Upper lobe of left lung (tissue), 6 donors: Measurements from ENCODE around the gene WSB1. TPM values are rescaled to one million over a fixed set of nuclear protein-coding genes. Genes with fewer than 3 reads are reported as not detected.

Source experiments
- ATAC-seq, 2 donors: fragments of 200-7000 bp; cut with Tn5 transposase; one replicate each; pipeline ENCODE4 v1.9.1; 2022; ENCODE audit warnings: mild to moderate bottlenecking in 2 of 2, moderate library complexity in 2 of 2; ENCODE audit not compliant: low FRiP score in 2 of 2
- DNase-seq, 2 donors: peaks; one replicate each; pipeline ENCODE4 v3.0.0-alpha.2; 2019 to 2020
- H3K27ac ChIP-seq, 4 donors: fragments of 200-600 bp; sonication (generic); one replicate each; pipeline ENCODE4 v1.5.1; 2016 to 2019
- H3K27me3 ChIP-seq, 4 donors: fragments of 200-600 bp; sonication (generic); one replicate each; pipeline ENCODE4 v1.5.1; 2017 to 2019
- H3K36me3 ChIP-seq, 4 donors: fragments of 200-600 bp; sonication (generic); one replicate each; pipeline ENCODE4 v1.5.1; 2016 to 2019
- H3K4me1 ChIP-seq, 4 donors: fragments of 200-600 bp; sonication (generic); one replicate each; pipeline ENCODE4 v1.5.1; 2018 to 2019
- H3K4me3 ChIP-seq, 4 donors: fragments of 200-600 bp; sonication (generic); one replicate each; pipeline ENCODE4 v1.5.1; 2017 to 2019; ENCODE audit warnings: mild to moderate bottlenecking in 2 of 4, moderate library complexity in 1 of 4
- H3K9me3 ChIP-seq, 4 donors: fragments of 200-600 bp; sonication (generic); one replicate each; pipeline ENCODE4 v1.5.1; 2018 to 2019
- CTCF ChIP-seq, 6 experiments: fragments of 450-650 bp in 4 of 6; fragments of 200-600 bp in 2 of 6; sonication (generic) in 2 of 6; IDR thresholded peaks; one replicate each; pipeline ENCODE4 v1.5.1; 2016 to 2019; ENCODE audit warnings: antibody characterized with exemption in 6 of 6
- EP300 ChIP-seq, 4 donors: sonication (generic); formaldehyde crosslinking; IDR thresholded peaks; one replicate each; pipeline ENCODE4 v1.5.1; 2017; ENCODE audit warnings: antibody characterized with exemption in 4 of 4, control low read depth in 2 of 4
- POLR2A ChIP-seq, 4 donors: fragments of 450-650 bp; IDR thresholded peaks; one replicate each; pipeline ENCODE4 v1.5.1; 2016 to 2017; ENCODE audit warnings: antibody characterized with exemption in 4 of 4, mild to moderate bottlenecking in 2 of 4
- POLR2AphosphoS5 ChIP-seq, 2 donors: sonication (generic); formaldehyde crosslinking; IDR thresholded peaks; one replicate each; pipeline ENCODE4 v1.5.1; 2017; ENCODE audit warnings: antibody characterized with exemption in 2 of 2
- WGBS, 2 donors: methylation state at CpG; one replicate each; pipeline ENCODE4 v1.1.5; 2017 to 2018; 5-methylcytosine and 5-hydroxymethylcytosine counted together
- small RNA-seq, 4 donors: library from RNA; depleted of rRNA; stranded (forward); fragments of <200 nt; gene quantifications; one replicate each; pipeline ENCODE3, GENCODE V24; 2016
- total RNA-seq, 6 donors: library from RNA; depleted of rRNA in 4 of 6; stranded (reverse); fragments of >200 nt in 4 of 6; gene quantifications; one replicate each; pipeline versions ENCODE4 v1.1.0 to v1.2.1, GENCODE V29; 2016 to 2021
- donor health status: DM: no; HTN: no; CAD: no; lungs with moderate emphysema.
- donor health status: DM: no; HTN: yes; CAD: no; lungs with severe emphysema.

The WSB1 gene
- total RNA-seq, 6 donors from 2014 or later: 261 to 514 (median 328) TPM

GRCh38 chr17:27362909-27363308 lies 69.0 kb downstream of the WSB1 start:
- WGBS, 2 donors: 78 to 79% methylated on average over 7 of the region's 7 CpGs
- no peak for ATAC-seq
- DNase-seq: no peak

GRCh38 chr17:27363326-27363725 lies 69.4 kb downstream of the WSB1 start:
- Histone ChIP-seq H3K36me3 (no peaks in the 10 kb centered on the region), H3K27me3 (no peaks in the 10 kb centered on the region), H3K9me3 (no peaks in the 10 kb centered on the region), H3K4me1 (peaks cover 0 to 11% (median 4%) of the 10 kb centered on the region in 4 donors), H3K27ac (no peak overlapping the region), H3K4me3 (no peak overlapping the region)
- DNase-seq: no peak
- WGBS, 2 donors: 43 to 52% methylated on average over 3 of the region's 3 CpGs
- TF ChIP-seq POLR2AphosphoS5 (IDR thresholded peaks at IDR 0.05): no peak
- no peak for TF ChIP-seq CTCF (IDR thresholded peaks at IDR 0.05)
- TF ChIP-seq EP300 (IDR thresholded peaks at IDR 0.05): no peak
- TF ChIP-seq POLR2A (IDR thresholded peaks at IDR 0.05): no peak
- ATAC-seq: no peak

More at GRCh38 chr17:27362909-27363308, 69.0 kb downstream of the WSB1 start:
- Histone ChIP-seq H3K9me3 (no peaks in the 10 kb centered on the region), H3K4me3 (no peak overlapping the region), H3K4me1 (peaks cover 0 to 11% (median 4%) of the 10 kb centered on the region in 4 donors), H3K27me3 (no peaks in the 10 kb centered on the region), H3K27ac (no peak overlapping the region), H3K36me3 (no peaks in the 10 kb centered on the region)
- TF ChIP-seq POLR2A (IDR thresholded peaks at IDR 0.05) (no peak), POLR2AphosphoS5 (IDR thresholded peaks at IDR 0.05) (no peak), CTCF (IDR thresholded peaks at IDR 0.05) (no peak), EP300 (IDR thresholded peaks at IDR 0.05) (no peak)

Small RNA genes lying within 50 kb of the gene (small RNA-seq; reads per million reads assigned to genes)
- 0 to 0.33 (median 0.13) reads per million in 4 donors for gene MIR4522

Other genes starting within 250 kb of the WSB1 start
- 10 to 100 TPM; 23.0 to 94.3 (median 60.9) TPM for gene KSR1, start 162.3 kb downstream of the WSB1 start, total RNA-seq